Neutrophil (primary cell): ENCODE data around the gene CD47.

Experiments used
- H3K27ac ChIP-seq: fragments of 200-600 bp; sonication (generic); 2 replicates; pipeline ENCODE4 v1.5.1; 2016; ENCODE audit warnings: mild to moderate bottlenecking, moderate library complexity
- H3K27me3 ChIP-seq: fragments of 200-600 bp; sonication (generic); 2 replicates; pipeline ENCODE4 v1.6.0; 2016; ENCODE audit warnings: mild to moderate bottlenecking
- H3K36me3 ChIP-seq: fragments of 200-600 bp; sonication (generic); 2 replicates; pipeline ENCODE4 v1.5.1; 2017
- H3K4me1 ChIP-seq, 2 experiments: fragments of 200-600 bp in 1 of 2; sonication (generic) in 1 of 2; 1 replicate in 1 of 2; 2 replicates in 1 of 2; pipeline versions ENCODE4 v1.5.1 to v1.6.1; 2013 to 2016; ENCODE audit warnings: low read depth in 1 of 2, low read length in 1 of 2, mild to moderate bottlenecking in 1 of 2, moderate library complexity in 1 of 2; ENCODE audit not compliant: control insufficient read depth in 1 of 2, insufficient read depth in 1 of 2
- H3K4me3 ChIP-seq, 2 experiments: fragments of 200-600 bp in 1 of 2; sonication (generic) in 1 of 2; 1 replicate in 1 of 2; 2 replicates in 1 of 2; pipeline ENCODE4 v1.5.1; 2013 to 2016; ENCODE audit warnings: low read depth in 1 of 2, low read length in 1 of 2, mild to moderate bottlenecking in 1 of 2, moderate library complexity in 1 of 2
- H3K9me3 ChIP-seq: fragments of 200-600 bp; sonication (generic); 2 replicates; pipeline ENCODE4 v1.5.1; 2016
- CTCF ChIP-seq: fragments of 200-600 bp; sonication (generic); IDR thresholded peaks from 2 replicates; pipeline ENCODE4 v1.5.1; 2016; ENCODE audit warnings: antibody characterized with exemption

CD47 gene

GRCh38 chr3:108037770-108038169, 53.1 kb downstream of the CD47 start:
- no peak overlapping the region for H3K27ac ChIP-seq
- no peaks in the 10 kb centered on the region for H3K9me3 ChIP-seq
- TF ChIP-seq CTCF: no peak
- peaks cover 63% of the 10 kb centered on the region for H3K36me3 ChIP-seq
- peaks cover 9 to 15% of the 10 kb centered on the region in 2 experiments for H3K4me1 ChIP-seq
- H3K4me3 ChIP-seq: no peak overlapping the region
- H3K27me3 ChIP-seq: no peaks in the 10 kb centered on the region

- H3K9me3 ChIP-seq: no peaks in the 10 kb centered on the region
- H3K27me3 ChIP-seq: no peaks in the 10 kb centered on the region
- TF ChIP-seq CTCF: no peak
- H3K4me3 ChIP-seq: no peak overlapping the region
- no peak overlapping the region for H3K27ac ChIP-seq
- peaks cover 62% of the 10 kb centered on the region for H3K36me3 ChIP-seq
- peaks cover 9 to 15% of the 10 kb centered on the region in 2 experiments for H3K4me1 ChIP-seq
Observed at GRCh38 chr3:108036984-108037741, 53.7 kb downstream of the CD47 start.

GRCh38 chr3:108036401-108036800, 54.4 kb downstream of the CD47 start:
- H3K27me3 ChIP-seq: no peaks in the 10 kb centered on the region
- no peak overlapping the region for H3K4me3 ChIP-seq
- TF ChIP-seq CTCF: no peak
- peaks cover 61% of the 10 kb centered on the region for H3K36me3 ChIP-seq
- H3K4me1 ChIP-seq: peaks cover 9 to 15% of the 10 kb centered on the region in 2 experiments
- no peaks in the 10 kb centered on the region for H3K9me3 ChIP-seq
- H3K27ac ChIP-seq: no peak overlapping the region

- Histone ChIP-seq H3K9me3 (no peaks in the 10 kb centered on the region), H3K4me3 (no peak overlapping the region), H3K27ac (no peak overlapping the region), H3K27me3 (no peaks in the 10 kb centered on the region), H3K36me3 (peaks cover 59% of the 10 kb centered on the region), H3K4me1 (peaks cover 9 to 15% of the 10 kb centered on the region in 2 experiments)
- TF ChIP-seq CTCF: no peak
Observed at GRCh38 chr3:108035751-108036150, 55.1 kb downstream of the CD47 start.

- Histone ChIP-seq H3K4me3 (no peak overlapping the region), H3K36me3 (peaks cover 38% of the 10 kb centered on the region)
- TF ChIP-seq CTCF: no peak
Observed at GRCh38 chr3:108031895-108032294, 58.9 kb downstream of the CD47 start.

More at GRCh38 chr3:108031895-108032294, 58.9 kb downstream of the CD47 start:
- H3K27me3 ChIP-seq: no peaks in the 10 kb centered on the region
- H3K4me1 ChIP-seq: peaks cover 9 to 15% of the 10 kb centered on the region in 2 experiments
- H3K9me3 ChIP-seq: no peaks in the 10 kb centered on the region
- H3K27ac ChIP-seq: no peak overlapping the region
